Measurements from ENCODE around the gene PCDHGA11.
"Not testable (repeated sequence)": the region's sequence is repeated elsewhere in the genome, so short reads cannot be mapped to it uniquely, and the experiment has no call there.

Gene PCDHGA11

GRCh38 chr5:141388661-141389060, 32.2 kb upstream of the PCDHGA11 start:
- no peaks in the 10 kb centered on the region for H3K27me3 ChIP-seq (ENCODE audit: insufficient read depth, low read length)
- no peaks in the 10 kb centered on the region for H3K36me3 ChIP-seq (ENCODE audit: insufficient read depth, low read depth, low read length)
- H3K4me1 ChIP-seq (ENCODE audit: insufficient read depth, low read length), result no peaks in the 10 kb centered on the region
- H3K4me3 ChIP-seq (ENCODE audit: low read length), result no peak overlapping the region; the same call in 1 of the 2 replicates
- H3K27ac ChIP-seq (ENCODE audit: low read length), result no peak overlapping the region
- no peak overlapping the region for H3K9ac ChIP-seq (ENCODE audit: low read depth, low read length)
- peaks cover 74% of the 10 kb centered on the region for H3K9me3 ChIP-seq (ENCODE audit: insufficient read depth, low read depth, low read length)

- H3K9ac ChIP-seq (ENCODE audit: low read depth, low read length), result no peak overlapping the region
These were observed 31.5 kb upstream of the PCDHGA11 start for GRCh38 chr5:141389153-141390042.

GRCh38 chr5:141392429-141393198, 28.2 kb upstream of the PCDHGA11 start, which contains the start of gene PCDHGA8:
Gene PCDHGA8, plus strand, starts transcription at chr5:141392633. Its CDS starts 181 bp downstream, at chr5:141392814.
- no peak within 1 kb of the TSS for H3K9ac ChIP-seq (ENCODE audit: low read depth, low read length)
- no peak within 1 kb of the TSS; the same call in 1 of the 2 replicates for H3K4me3 ChIP-seq (ENCODE audit: low read length)
- H3K36me3 ChIP-seq (ENCODE audit: insufficient read depth, low read depth, low read length), result no peaks in the 10 kb centered on the region
- H3K4me1 ChIP-seq (ENCODE audit: insufficient read depth, low read length), result no peaks in the 10 kb centered on the region
- peaks cover 86% of the 10 kb centered on the region for H3K9me3 ChIP-seq (ENCODE audit: insufficient read depth, low read depth, low read length)
- no peaks in the 10 kb centered on the region for H3K27me3 ChIP-seq (ENCODE audit: insufficient read depth, low read length)
- H3K27ac ChIP-seq (ENCODE audit: low read length), result no peak within 1 kb of the TSS

More at GRCh38 chr5:141389153-141390042, 31.5 kb upstream of the PCDHGA11 start:
- Histone ChIP-seq H3K27me3 (ENCODE audit: insufficient read depth, low read length) (no peaks in the 10 kb centered on the region), H3K9me3 (ENCODE audit: insufficient read depth, low read depth, low read length) (peaks cover 74% of the 10 kb centered on the region), H3K4me1 (ENCODE audit: insufficient read depth, low read length) (no peaks in the 10 kb centered on the region), H3K36me3 (ENCODE audit: insufficient read depth, low read depth, low read length) (no peaks in the 10 kb centered on the region), H3K4me3 (ENCODE audit: low read length) (no peak overlapping the region), H3K27ac (ENCODE audit: low read length) (no peak overlapping the region)

GRCh38 chr5:141393267-141393666, 27.6 kb upstream of the PCDHGA11 start:
- H3K36me3 ChIP-seq (ENCODE audit: insufficient read depth, low read depth, low read length), result no peaks in the 10 kb centered on the region
- no peak overlapping the region for H3K9ac ChIP-seq (ENCODE audit: low read depth, low read length)
- H3K9me3 ChIP-seq (ENCODE audit: insufficient read depth, low read depth, low read length), result peaks cover 85% of the 10 kb centered on the region
- no peaks in the 10 kb centered on the region for H3K27me3 ChIP-seq (ENCODE audit: insufficient read depth, low read length)
- no peaks in the 10 kb centered on the region for H3K4me1 ChIP-seq (ENCODE audit: insufficient read depth, low read length)
- no peak overlapping the region for H3K27ac ChIP-seq (ENCODE audit: low read length)
- no peak overlapping the region; the same call in 1 of the 2 replicates for H3K4me3 ChIP-seq (ENCODE audit: low read length)

GRCh38 chr5:141394401-141395187, 26.3 kb upstream of the PCDHGA11 start:
- not testable (repeated sequence) for H3K36me3 ChIP-seq (ENCODE audit: insufficient read depth, low read depth, low read length); H3K9ac ChIP-seq (ENCODE audit: low read depth, low read length); H3K27ac ChIP-seq (ENCODE audit: low read length); H3K4me1 ChIP-seq (ENCODE audit: insufficient read depth, low read length); H3K27me3 ChIP-seq (ENCODE audit: insufficient read depth, low read length); H3K4me3 ChIP-seq (ENCODE audit: low read length)
- H3K9me3 ChIP-seq (ENCODE audit: insufficient read depth, low read depth, low read length), result peaks cover 86% of the 10 kb centered on the region

GRCh38 chr5:141397756-141398551, 22.9 kb upstream of the PCDHGA11 start, which contains the start of gene PCDHGB5:
Gene PCDHGB5, plus strand, starts transcription at chr5:141397947. Its CDS starts 181 bp downstream, at chr5:141398128.
- H3K9ac ChIP-seq (ENCODE audit: low read depth, low read length); H3K4me1 ChIP-seq (ENCODE audit: insufficient read depth, low read length); H3K4me3 ChIP-seq (ENCODE audit: low read length); H3K27me3 ChIP-seq (ENCODE audit: insufficient read depth, low read length); H3K36me3 ChIP-seq (ENCODE audit: insufficient read depth, low read depth, low read length); H3K27ac ChIP-seq (ENCODE audit: low read length): not testable (repeated sequence)
- H3K9me3 ChIP-seq (ENCODE audit: insufficient read depth, low read depth, low read length), result peaks cover 79% of the 10 kb centered on the region

GRCh38 chr5:141398608-141399007, 22.2 kb upstream of the PCDHGA11 start:
- Histone ChIP-seq H3K4me1 (ENCODE audit: insufficient read depth, low read length) (no peaks in the 10 kb centered on the region), H3K27ac (ENCODE audit: low read length) (no peak overlapping the region), H3K4me3 (ENCODE audit: low read length) (no peak overlapping the region), H3K9me3 (ENCODE audit: insufficient read depth, low read depth, low read length) (peaks cover 74% of the 10 kb centered on the region), H3K9ac (ENCODE audit: low read depth, low read length) (no peak overlapping the region), H3K27me3 (ENCODE audit: insufficient read depth, low read length) (no peaks in the 10 kb centered on the region), H3K36me3 (ENCODE audit: insufficient read depth, low read depth, low read length) (no peaks in the 10 kb centered on the region)

GRCh38 chr5:141399555-141400258, 21.1 kb upstream of the PCDHGA11 start:
- Histone ChIP-seq H3K9me3 (ENCODE audit: insufficient read depth, low read depth, low read length) (peaks cover 65% of the 10 kb centered on the region), H3K4me3 (ENCODE audit: low read length) (no peak overlapping the region)

GRCh38 chr5:141402553-141403243, 18.2 kb upstream of the PCDHGA11 start, which contains the start of gene PCDHGA9:
Gene PCDHGA9, plus strand, starts transcription at chr5:141402778. Its CDS starts 175 bp downstream, at chr5:141402953.
- no peaks in the 10 kb centered on the region for H3K36me3 ChIP-seq (ENCODE audit: insufficient read depth, low read depth, low read length)
- no peak within 1 kb of the TSS for H3K27ac ChIP-seq (ENCODE audit: low read length)
- no peaks in the 10 kb centered on the region for H3K4me1 ChIP-seq (ENCODE audit: insufficient read depth, low read length)
- no peak within 1 kb of the TSS for H3K4me3 ChIP-seq (ENCODE audit: low read length)
- H3K9ac ChIP-seq (ENCODE audit: low read depth, low read length), result no peak within 1 kb of the TSS
- H3K27me3 ChIP-seq (ENCODE audit: insufficient read depth, low read length), result no peaks in the 10 kb centered on the region
- peaks cover 38% of the 10 kb centered on the region for H3K9me3 ChIP-seq (ENCODE audit: insufficient read depth, low read depth, low read length)

More at GRCh38 chr5:141399555-141400258, 21.1 kb upstream of the PCDHGA11 start:
- Histone ChIP-seq H3K27me3 (ENCODE audit: insufficient read depth, low read length) (no peaks in the 10 kb centered on the region), H3K36me3 (ENCODE audit: insufficient read depth, low read depth, low read length) (no peaks in the 10 kb centered on the region), H3K27ac (ENCODE audit: low read length) (no peak overlapping the region), H3K9ac (ENCODE audit: low read depth, low read length) (no peak overlapping the region), H3K4me1 (ENCODE audit: insufficient read depth, low read length) (no peaks in the 10 kb centered on the region)

GRCh38 chr5:141403387-141403786, 17.5 kb upstream of the PCDHGA11 start:
- peaks cover 37% of the 10 kb centered on the region for H3K9me3 ChIP-seq (ENCODE audit: insufficient read depth, low read depth, low read length)
- no peak overlapping the region for H3K4me3 ChIP-seq (ENCODE audit: low read length)
- no peak overlapping the region for H3K9ac ChIP-seq (ENCODE audit: low read depth, low read length)
- no peaks in the 10 kb centered on the region for H3K36me3 ChIP-seq (ENCODE audit: insufficient read depth, low read depth, low read length)
- peaks cover under 1% of the 10 kb centered on the region; the same call in 1 of the 2 replicates for H3K27me3 ChIP-seq (ENCODE audit: insufficient read depth, low read length)
- no peak overlapping the region for H3K27ac ChIP-seq (ENCODE audit: low read length)
- no peaks in the 10 kb centered on the region for H3K4me1 ChIP-seq (ENCODE audit: insufficient read depth, low read length)

All from iPS-20b (cell line).